Measurements from ENCODE around the gene PARK7. TPM values are rescaled to one million over a fixed set of nuclear protein-coding genes. Genes with fewer than 3 reads are reported as not detected.

The PARK7 gene
- total and polyA plus RNA-seq, 4 donors = 192 to 503 (median 262) TPM

GRCh38 chr1:8006037-8006963 is 44.8 kb downstream of the PARK7 start:
- H3K4me1 ChIP-seq (ENCODE audit: control insufficient read depth in 1 of 2, insufficient read depth in 2 of 2, low read length in 2 of 2) = peaks cover 0 to 2% of the 10 kb centered on the region in 2 donors
- ATAC-seq (ENCODE audit: low FRiP score) = no peak

GRCh38 chr1:8009043-8010002 is 47.8 kb downstream of the PARK7 start:
- Histone ChIP-seq H3K4me3 (ENCODE audit: low read length in 2 of 2) (no peak overlapping the region), H3K27me3 (ENCODE audit: control insufficient read depth in 1 of 2, insufficient read depth in 2 of 2, low read length in 1 of 2) (no peaks in the 10 kb centered on the region), H3K36me3 (ENCODE audit: control insufficient read depth in 1 of 2, insufficient read depth in 2 of 2, low read length in 1 of 2) (peaks cover 4 to 5% of the 10 kb centered on the region in 2 donors), H3K27ac (ENCODE audit: low read depth in 1 of 2, low read length in 2 of 2) (no peak overlapping the region), H3K9me3 (ENCODE audit: control insufficient read depth, low read length) (no peaks in the 10 kb centered on the region), H3K4me1 (ENCODE audit: control insufficient read depth in 1 of 2, insufficient read depth in 2 of 2, low read length in 2 of 2) (peaks cover 0 to 2% of the 10 kb centered on the region in 2 donors)
- ATAC-seq (ENCODE audit: low FRiP score) (no peak), DNase-seq (no peak)
- 94 to 95% methylated on average over 18 of the region's 18 CpGs for WGBS, 2 donors
- intact Hi-C loops (cut with DNase I) = no loop called here

More at GRCh38 chr1:8006037-8006963, 44.8 kb downstream of the PARK7 start:
- Histone ChIP-seq H3K9me3 (ENCODE audit: control insufficient read depth, low read length) (no peaks in the 10 kb centered on the region), H3K27me3 (ENCODE audit: control insufficient read depth in 1 of 2, insufficient read depth in 2 of 2, low read length in 1 of 2) (no peaks in the 10 kb centered on the region), H3K4me3 (ENCODE audit: low read length in 2 of 2) (no peak overlapping the region), H3K36me3 (ENCODE audit: control insufficient read depth in 1 of 2, insufficient read depth in 2 of 2, low read length in 1 of 2) (peaks cover 0 to 4% of the 10 kb centered on the region in 2 donors), H3K27ac (ENCODE audit: low read depth in 1 of 2, low read length in 2 of 2) (no peak overlapping the region)
- intact Hi-C loops (cut with DNase I) = no loop called here
- 90 to 91% methylated on average over 12 of the region's 12 CpGs for WGBS, 2 donors
- DNase-seq = no peak

GRCh38 chr1:8010080-8010664 is 48.7 kb downstream of the PARK7 start:
- H3K36me3 ChIP-seq (ENCODE audit: control insufficient read depth in 1 of 2, insufficient read depth in 2 of 2, low read length in 1 of 2) = peaks cover 5% of the 10 kb centered on the region in 2 donors
- H3K27ac ChIP-seq (ENCODE audit: low read depth in 1 of 2, low read length in 2 of 2) = no peak overlapping the region
- no peaks in the 10 kb centered on the region for H3K27me3 ChIP-seq (ENCODE audit: control insufficient read depth in 1 of 2, insufficient read depth in 2 of 2, low read length in 1 of 2)
- ATAC-seq (ENCODE audit: low FRiP score) (no peak), DNase-seq (no peak)
- no peak overlapping the region for H3K4me3 ChIP-seq (ENCODE audit: low read length in 2 of 2)
- intact Hi-C loops (cut with DNase I) = no loop called here
- H3K9me3 ChIP-seq (ENCODE audit: control insufficient read depth, low read length) = no peaks in the 10 kb centered on the region
- WGBS, 2 donors = 79 to 82% methylated on average over 8 of the region's 8 CpGs
- peaks cover 0 to under 1% of the 10 kb centered on the region in 2 donors for H3K4me1 ChIP-seq (ENCODE audit: control insufficient read depth in 1 of 2, insufficient read depth in 2 of 2, low read length in 2 of 2)

GRCh38 chr1:8011016-8011415 is 49.5 kb downstream of the PARK7 start:
- ATAC-seq (ENCODE audit: low FRiP score) = no peak
- no peak overlapping the region for H3K27ac ChIP-seq (ENCODE audit: low read depth in 1 of 2, low read length in 2 of 2)

GRCh38 chr1:8011923-8012858 is 50.7 kb downstream of the PARK7 start:
- no peak for ATAC-seq (ENCODE audit: low FRiP score)
- peaks cover 3 to 15% of the 10 kb centered on the region in 2 donors for H3K4me1 ChIP-seq (ENCODE audit: control insufficient read depth in 1 of 2, insufficient read depth in 2 of 2, low read length in 2 of 2)
- no peaks in the 10 kb centered on the region for H3K9me3 ChIP-seq (ENCODE audit: control insufficient read depth, low read length)
- no peak overlapping the region for H3K4me3 ChIP-seq (ENCODE audit: low read length in 2 of 2)
- no peak overlapping the region for H3K27ac ChIP-seq (ENCODE audit: low read depth in 1 of 2, low read length in 2 of 2)
- no peaks in the 10 kb centered on the region for H3K27me3 ChIP-seq (ENCODE audit: control insufficient read depth in 1 of 2, insufficient read depth in 2 of 2, low read length in 1 of 2)
- 69 to 76% methylated on average over 7 of the region's 7 CpGs for WGBS, 2 donors
- intact Hi-C loops (cut with DNase I) = no loop called here
- no peak for DNase-seq
- H3K36me3 ChIP-seq (ENCODE audit: control insufficient read depth in 1 of 2, insufficient read depth in 2 of 2, low read length in 1 of 2) = peaks cover 5% of the 10 kb centered on the region in 2 donors

More at GRCh38 chr1:8011016-8011415, 49.5 kb downstream of the PARK7 start:
- Histone ChIP-seq H3K9me3 (ENCODE audit: control insufficient read depth, low read length) (no peaks in the 10 kb centered on the region), H3K4me3 (ENCODE audit: low read length in 2 of 2) (no peak overlapping the region), H3K27me3 (ENCODE audit: control insufficient read depth in 1 of 2, insufficient read depth in 2 of 2, low read length in 1 of 2) (no peaks in the 10 kb centered on the region), H3K4me1 (ENCODE audit: control insufficient read depth in 1 of 2, insufficient read depth in 2 of 2, low read length in 2 of 2) (peaks cover 3 to 8% of the 10 kb centered on the region in 2 donors), H3K36me3 (ENCODE audit: control insufficient read depth in 1 of 2, insufficient read depth in 2 of 2, low read length in 1 of 2) (peaks cover 5% of the 10 kb centered on the region in 2 donors)
- DNase-seq = no peak
- intact Hi-C loops (cut with DNase I) = no loop called here
- WGBS, 2 donors = 62 to 65% methylated on average over 4 of the region's 4 CpGs

- ATAC-seq (ENCODE audit: low FRiP score) = no peak
- intact Hi-C loops (cut with DNase I) = no loop called here
- peaks cover 5% of the 10 kb centered on the region in 2 donors for H3K36me3 ChIP-seq (ENCODE audit: control insufficient read depth in 1 of 2, insufficient read depth in 2 of 2, low read length in 1 of 2)
Measured at GRCh38 chr1:8012955-8013354, 51.4 kb downstream of the PARK7 start.

GRCh38 chr1:8013399-8013798 is 51.9 kb downstream of the PARK7 start:
- WGBS, 2 donors = 86 to 89% methylated on average over 11 of the region's 11 CpGs
- no peak overlapping the region for H3K27ac ChIP-seq (ENCODE audit: low read depth in 1 of 2, low read length in 2 of 2)
- H3K9me3 ChIP-seq (ENCODE audit: control insufficient read depth, low read length) = no peaks in the 10 kb centered on the region
- peaks cover 3 to 15% of the 10 kb centered on the region in 2 donors for H3K4me1 ChIP-seq (ENCODE audit: control insufficient read depth in 1 of 2, insufficient read depth in 2 of 2, low read length in 2 of 2)
- H3K27me3 ChIP-seq (ENCODE audit: control insufficient read depth in 1 of 2, insufficient read depth in 2 of 2, low read length in 1 of 2) = no peaks in the 10 kb centered on the region
- intact Hi-C loops (cut with DNase I) = no loop called here
- ATAC-seq (ENCODE audit: low FRiP score) = no peak
- peaks cover 5% of the 10 kb centered on the region in 2 donors for H3K36me3 ChIP-seq (ENCODE audit: control insufficient read depth in 1 of 2, insufficient read depth in 2 of 2, low read length in 1 of 2)
- no peak overlapping the region for H3K4me3 ChIP-seq (ENCODE audit: low read length in 2 of 2)
- DNase-seq = no peak

More at GRCh38 chr1:8012955-8013354, 51.4 kb downstream of the PARK7 start:
- Histone ChIP-seq H3K27me3 (ENCODE audit: control insufficient read depth in 1 of 2, insufficient read depth in 2 of 2, low read length in 1 of 2) (no peaks in the 10 kb centered on the region), H3K4me3 (ENCODE audit: low read length in 2 of 2) (no peak overlapping the region), H3K27ac (ENCODE audit: low read depth in 1 of 2, low read length in 2 of 2) (no peak overlapping the region), H3K4me1 (ENCODE audit: control insufficient read depth in 1 of 2, insufficient read depth in 2 of 2, low read length in 2 of 2) (peaks cover 3 to 15% of the 10 kb centered on the region in 2 donors), H3K9me3 (ENCODE audit: control insufficient read depth, low read length) (no peaks in the 10 kb centered on the region)
- no peak for DNase-seq
- WGBS, 2 donors = 81 to 90% methylated on average over 4 of the region's 4 CpGs

Data from aorta (tissue), 5 donors.